Bone marrow (tissue), 2 donors: Measurements from ENCODE around the gene UGGT2.
A peak's percentile ranks its signal among the peaks of the same experiment; 100 is the strongest.
"Not testable (repeated sequence)": the region's sequence is repeated elsewhere in the genome, so short reads cannot be mapped to it uniquely, and the experiment has no call there.

ENCODE experiments used
- DNase-seq, 2 donors: peaks; one replicate each; lab custom pipeline; 2025; lab: John Stamatoyannopoulos, UW

The UGGT2 gene

GRCh38 chr13:95902741-95903140 lies 150.5 kb downstream of the UGGT2 start:
- no peak for DNase-seq

DNA sequence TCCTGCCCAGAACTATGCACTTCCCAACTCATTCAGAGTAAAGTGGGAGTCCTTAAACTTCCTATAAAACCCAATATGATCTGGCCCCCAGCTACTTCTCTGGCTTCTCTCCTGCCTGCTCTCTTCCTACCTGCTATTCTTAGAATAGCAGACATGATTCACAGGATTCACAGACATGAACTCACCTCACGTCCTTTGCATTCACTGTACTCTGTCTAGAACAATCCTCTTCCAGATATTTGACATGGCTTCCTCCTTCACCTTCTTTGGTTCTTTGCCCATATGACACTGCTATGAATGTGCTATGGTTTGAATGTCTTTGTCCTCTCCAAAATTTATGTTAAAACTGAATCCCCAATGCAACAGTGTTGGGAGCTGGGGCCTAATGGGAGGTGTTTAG lies 154.9 kb downstream of the UGGT2 start:
- no peak for DNase-seq

DNA sequence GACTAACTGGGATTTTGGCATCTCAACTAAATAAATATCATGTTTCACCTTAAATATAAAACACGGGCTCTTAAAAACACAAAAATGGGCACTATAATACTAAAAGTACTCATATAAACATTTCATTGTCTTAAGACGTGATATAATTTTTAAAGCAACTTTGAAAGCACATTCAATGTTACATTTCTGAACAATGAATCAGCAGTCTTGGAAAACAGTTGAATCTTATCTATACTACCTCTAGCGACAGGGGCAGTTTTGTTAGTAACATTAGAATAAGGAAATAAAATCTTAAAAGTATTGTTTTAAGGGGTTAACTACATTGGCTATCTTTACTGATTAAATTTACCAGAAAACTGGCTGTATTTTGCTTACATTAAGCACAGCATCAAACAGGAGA lies 156.9 kb downstream of the UGGT2 start:
- DNase-seq: no peak

GRCh38 chr13:95893861-95894260 lies 159.3 kb downstream of the UGGT2 start:
- no peak for DNase-seq

- DNase-seq: no peak
These were observed 171.1 kb downstream of the UGGT2 start for GRCh38 chr13:95882121-95882520.

DNA sequence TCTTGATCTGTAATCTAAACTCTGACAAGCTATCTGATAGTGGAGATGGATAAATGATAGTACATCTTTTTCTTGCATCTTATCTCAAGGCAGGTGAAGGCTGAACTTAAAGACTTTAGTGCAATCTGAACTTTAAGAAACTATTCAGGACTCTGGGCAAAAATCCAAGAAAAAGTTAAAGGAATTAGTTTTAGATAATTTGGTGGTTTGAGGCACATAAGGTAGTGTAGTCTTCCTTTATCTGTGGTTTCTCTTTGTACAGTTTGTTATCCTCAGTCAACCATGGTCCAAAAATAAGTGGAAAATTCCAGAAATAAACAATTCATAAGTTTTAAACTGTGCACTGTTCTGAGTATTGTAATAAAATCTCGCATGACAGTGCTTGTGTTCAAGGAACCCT lies 172.9 kb downstream of the UGGT2 start:
- no peak for DNase-seq

DNA sequence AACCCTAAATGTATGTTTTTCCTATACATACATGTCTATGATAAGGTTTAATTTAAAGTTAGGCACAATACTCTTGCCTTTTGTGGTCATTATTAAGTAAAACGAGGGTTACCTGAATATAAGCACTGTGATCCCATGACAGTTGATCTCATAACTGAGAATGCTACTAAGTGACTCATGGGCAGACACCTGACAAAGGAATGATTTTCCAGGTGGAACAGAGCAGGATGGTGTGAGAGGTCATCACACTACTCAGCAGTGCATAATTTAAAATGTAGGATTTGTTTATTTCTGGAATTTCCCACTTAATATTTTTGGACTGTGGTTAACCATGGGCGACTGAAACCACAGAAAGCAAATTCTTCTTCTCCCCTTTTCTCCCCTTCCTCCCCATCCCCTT lies 178.9 kb downstream of the UGGT2 start:
- DNase-seq: no peak

DNA sequence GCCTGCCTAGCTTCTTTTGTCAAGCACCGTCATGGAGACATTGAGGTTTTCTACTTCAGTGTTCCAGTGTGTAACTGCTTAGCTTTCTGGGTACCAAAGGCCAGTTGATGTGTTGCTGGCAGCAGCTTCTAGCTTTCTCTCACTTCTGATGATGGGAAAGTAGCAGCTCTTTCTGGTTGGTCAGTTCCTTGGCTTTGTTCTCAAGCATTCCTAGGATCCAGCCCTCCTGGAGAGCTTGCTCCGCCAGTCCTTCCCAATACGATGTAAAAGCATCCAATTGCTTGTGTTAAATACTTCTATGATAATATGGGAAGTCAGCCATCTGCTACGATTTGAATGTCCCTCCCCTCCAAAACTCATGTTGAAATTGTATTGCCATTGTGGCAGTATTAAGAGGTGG lies 182.8 kb downstream of the UGGT2 start:
- DNase-seq: no peak

- no peak for DNase-seq
These were observed 188.1 kb downstream of the UGGT2 start for GRCh38 chr13:95865080-95865615.

DNA sequence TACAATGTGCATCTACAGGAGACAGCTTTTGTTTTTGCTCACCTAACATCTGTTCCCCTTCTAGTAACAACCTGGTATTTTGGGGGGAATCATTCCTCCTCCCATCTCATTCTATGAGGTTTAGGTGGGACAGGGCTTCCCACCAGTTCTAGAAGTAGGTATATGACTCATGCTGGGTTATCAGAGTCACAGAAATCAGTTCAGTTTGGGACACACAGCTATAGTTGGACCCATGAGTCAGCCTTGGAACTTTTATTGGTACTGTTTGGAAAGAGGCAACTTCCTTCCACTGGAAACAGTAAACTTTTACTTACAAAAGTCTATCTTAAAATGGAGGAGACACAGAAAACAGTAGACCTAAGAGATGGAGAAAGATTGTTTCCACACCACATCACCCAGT lies 190.8 kb downstream of the UGGT2 start:
- DNase-seq: no peak

DNA sequence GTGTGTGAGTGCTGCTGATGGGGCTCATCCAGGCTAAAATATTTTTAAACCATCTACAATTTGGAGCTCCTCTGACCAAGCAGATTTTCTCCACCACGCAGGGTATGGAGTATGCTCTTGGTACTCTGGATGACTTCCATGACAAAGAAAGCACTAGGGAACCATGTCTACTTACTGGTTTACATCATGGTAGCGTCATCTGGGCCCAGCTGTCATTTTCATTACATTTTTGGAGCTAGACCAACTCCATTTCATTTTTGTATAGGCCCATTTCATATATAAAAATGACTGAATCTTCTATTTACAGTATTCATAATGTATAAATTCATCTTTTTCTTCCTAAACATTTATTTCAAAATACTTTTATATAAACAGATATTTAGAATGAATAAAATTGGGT lies 191.9 kb downstream of the UGGT2 start:
- no peak for DNase-seq

GRCh38 chr13:95858286-95859075 lies 194.7 kb downstream of the UGGT2 start:
- no peak for DNase-seq

DNA sequence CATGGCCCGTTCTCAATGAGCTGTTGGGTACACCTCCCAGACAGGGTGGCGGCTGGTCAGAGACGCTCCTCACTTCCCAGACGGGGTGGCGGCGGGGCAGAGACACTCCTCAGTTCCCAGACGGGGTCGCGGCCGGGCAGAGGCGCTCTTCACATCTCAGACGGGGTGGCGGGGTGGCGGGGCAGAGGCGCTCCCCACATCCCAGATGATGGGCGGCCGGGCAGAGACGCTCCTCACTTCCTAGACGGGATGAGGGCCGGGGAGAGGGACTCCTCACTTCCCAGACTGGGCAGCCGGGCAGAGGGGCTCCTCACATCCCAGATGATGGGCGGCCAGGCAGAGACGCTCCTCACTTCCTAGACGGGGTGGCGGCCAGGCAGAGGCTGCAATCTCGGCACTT lies 207.5 kb downstream of the UGGT2 start:
- DNase-seq: not testable (repeated sequence)

- no peak for DNase-seq
These were observed 210.3 kb downstream of the UGGT2 start for GRCh38 chr13:95842898-95843297.

DNA sequence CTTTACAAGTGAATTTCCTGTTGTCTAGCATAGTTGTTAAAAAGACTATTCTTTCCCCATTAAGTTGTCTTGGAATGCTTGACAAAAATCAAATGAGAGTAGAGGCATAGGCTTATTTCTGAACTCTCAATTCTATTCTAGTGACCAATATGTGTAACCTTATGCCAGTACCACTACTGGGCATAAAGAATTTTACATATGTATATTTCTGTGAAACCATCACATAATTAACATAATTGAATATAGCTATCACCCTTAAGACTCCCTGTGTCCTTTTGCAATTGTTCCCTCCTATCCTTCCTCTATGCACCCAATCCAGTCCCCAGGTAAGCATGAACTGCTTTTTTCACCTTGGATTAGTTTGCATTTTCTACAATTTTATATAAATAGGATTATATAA lies 211.3 kb downstream of the UGGT2 start:
- no peak for DNase-seq

GRCh38 chr13:95834134-95834765 lies 219.0 kb downstream of the UGGT2 start:
- DNase-seq: peak; percentile 37 to 63

DNA sequence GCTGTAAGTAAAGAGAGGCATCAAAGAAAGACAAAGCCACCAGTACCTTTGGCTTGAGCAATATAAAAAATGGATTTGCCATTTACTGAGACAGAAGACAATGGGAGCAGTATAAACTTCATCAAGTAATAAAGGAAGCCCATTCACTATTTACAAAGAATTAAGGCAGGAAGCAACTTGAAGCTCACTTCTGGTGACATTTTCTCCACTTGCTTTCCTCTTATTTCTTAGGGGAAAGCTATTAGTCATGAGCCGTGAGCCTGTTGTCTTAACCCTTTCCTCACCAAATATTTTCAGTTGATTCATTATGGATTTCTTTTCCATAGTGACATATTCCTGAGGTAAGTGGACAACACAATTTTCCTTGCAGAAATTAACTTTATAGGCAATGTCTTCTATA lies 219.5 kb downstream of the UGGT2 start:
- no peak for DNase-seq

- DNase-seq: no peak
These were observed 220.1 kb downstream of the UGGT2 start for GRCh38 chr13:95833126-95833525.

- DNase-seq: no peak
These were observed 230.9 kb downstream of the UGGT2 start for GRCh38 chr13:95822303-95822702.

- no peak for DNase-seq
These were observed 238.7 kb downstream of the UGGT2 start for GRCh38 chr13:95814495-95814894.

DNA sequence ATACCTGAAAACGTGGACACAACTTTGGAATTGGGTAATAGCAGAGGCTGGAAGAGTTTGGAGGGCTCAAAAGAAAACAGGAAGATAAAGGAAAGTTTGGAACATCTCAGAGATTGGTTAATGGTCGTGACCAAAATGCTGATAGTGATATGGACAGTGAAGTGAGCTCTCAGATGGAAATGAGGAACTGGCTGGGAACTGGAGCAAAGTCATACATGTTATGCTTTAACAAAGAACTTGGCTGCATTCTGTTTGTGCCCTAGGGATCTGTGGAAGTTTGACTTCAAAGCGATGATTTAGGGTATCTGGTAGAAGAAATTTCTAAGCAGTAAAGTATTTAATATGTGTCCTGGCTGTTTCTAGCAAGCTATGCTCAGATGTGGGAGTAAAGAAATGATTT lies 240.1 kb downstream of the UGGT2 start:
- DNase-seq: no peak

- DNase-seq: no peak
These were observed 243.8 kb downstream of the UGGT2 start for GRCh38 chr13:95809429-95809828.

DNA sequence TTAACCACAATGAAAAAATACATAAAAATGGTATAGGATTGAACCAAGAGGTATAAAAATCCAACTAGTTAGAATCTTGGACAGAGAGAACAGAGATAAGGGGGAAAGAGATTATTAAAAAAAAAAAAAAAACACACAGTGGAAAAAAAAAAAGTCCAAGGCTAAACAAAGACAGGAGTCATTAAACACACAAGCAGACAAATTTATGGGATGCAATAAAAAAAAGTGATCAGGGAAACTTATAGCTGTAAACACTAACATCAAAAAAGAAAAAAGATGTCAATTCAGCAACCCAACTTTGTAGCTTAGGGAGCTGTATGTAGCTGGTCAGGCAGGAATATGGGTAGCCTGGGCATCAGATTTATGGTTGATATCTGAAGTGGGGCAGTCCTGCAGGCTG lies 247.3 kb downstream of the UGGT2 start:
- no peak for DNase-seq

- no peak for DNase-seq
These were observed 251.4 kb downstream of the UGGT2 start for GRCh38 chr13:95801825-95802224.
